ENCODE results near the gene KCNMB4.

DNA sequence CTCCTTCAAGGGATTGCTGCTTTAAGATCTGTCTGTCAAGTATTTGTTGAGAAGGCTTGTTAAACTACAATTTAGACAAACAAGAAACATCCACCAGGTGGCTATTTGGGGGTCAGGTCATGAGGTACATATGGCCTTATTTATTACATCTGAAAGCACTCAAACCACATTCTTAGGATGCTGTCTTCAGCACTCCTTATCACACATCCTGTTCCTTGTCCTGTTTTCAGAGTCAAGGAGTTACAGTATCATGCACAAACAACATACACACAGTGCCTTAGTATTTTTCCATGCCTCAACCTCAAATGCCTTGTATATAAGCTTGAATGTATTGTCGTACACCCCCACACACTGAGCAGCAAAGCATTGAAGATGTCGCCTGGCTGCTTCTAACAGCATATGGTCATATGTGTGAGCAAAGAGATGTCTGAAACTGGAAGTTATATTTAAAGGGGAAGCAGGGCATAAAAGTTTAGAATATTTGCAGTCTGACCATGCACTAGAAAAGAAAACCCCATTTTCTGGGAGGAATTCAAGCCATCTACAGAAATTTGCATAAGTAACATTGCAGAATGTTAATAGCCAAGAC is 83.8 kb downstream of the KCNMB4 start:
- no peak for TF ChIP-seq MXI1 (IDR thresholded peaks at IDR 0.05; ENCODE audit: low read depth, low read length)
- no peak for TF ChIP-seq POLR2AphosphoS5 (IDR thresholded peaks at IDR 0.05; ENCODE audit: low read depth, low read length)
- TF ChIP-seq RAD21 (IDR thresholded peaks at IDR 0.05; ENCODE audit: low read length) = no peak
- TF ChIP-seq, protein P1, sequence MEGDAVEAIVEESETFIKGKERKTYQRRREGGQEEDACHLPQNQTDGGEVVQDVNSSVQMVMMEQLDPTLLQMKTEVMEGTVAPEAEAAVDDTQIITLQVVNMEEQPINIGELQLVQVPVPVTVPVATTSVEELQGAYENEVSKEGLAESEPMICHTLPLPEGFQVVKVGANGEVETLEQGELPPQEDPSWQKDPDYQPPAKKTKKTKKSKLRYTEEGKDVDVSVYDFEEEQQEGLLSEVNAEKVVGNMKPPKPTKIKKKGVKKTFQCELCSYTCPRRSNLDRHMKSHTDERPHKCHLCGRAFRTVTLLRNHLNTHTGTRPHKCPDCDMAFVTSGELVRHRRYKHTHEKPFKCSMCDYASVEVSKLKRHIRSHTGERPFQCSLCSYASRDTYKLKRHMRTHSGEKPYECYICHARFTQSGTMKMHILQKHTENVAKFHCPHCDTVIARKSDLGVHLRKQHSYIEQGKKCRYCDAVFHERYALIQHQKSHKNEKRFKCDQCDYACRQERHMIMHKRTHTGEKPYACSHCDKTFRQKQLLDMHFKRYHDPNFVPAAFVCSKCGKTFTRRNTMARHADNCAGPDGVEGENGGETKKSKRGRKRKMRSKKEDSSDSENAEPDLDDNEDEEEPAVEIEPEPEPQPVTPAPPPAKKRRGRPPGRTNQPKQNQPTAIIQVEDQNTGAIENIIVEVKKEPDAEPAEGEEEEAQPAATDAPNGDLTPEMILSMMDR (IDR thresholded peaks at IDR 0.05) = no peak
- TF ChIP-seq RFX5 (IDR thresholded peaks at IDR 0.05; ENCODE audit: low read length) = no peak
- no peak for TF ChIP-seq JUND (IDR thresholded peaks at IDR 0.05)
- TF ChIP-seq, protein P2, sequence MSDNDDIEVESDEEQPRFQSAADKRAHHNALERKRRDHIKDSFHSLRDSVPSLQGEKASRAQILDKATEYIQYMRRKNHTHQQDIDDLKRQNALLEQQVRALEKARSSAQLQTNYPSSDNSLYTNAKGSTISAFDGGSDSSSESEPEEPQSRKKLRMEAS (IDR thresholded peaks at IDR 0.05; ENCODE audit: low read depth) = no peak
- TF ChIP-seq, protein P3, sequence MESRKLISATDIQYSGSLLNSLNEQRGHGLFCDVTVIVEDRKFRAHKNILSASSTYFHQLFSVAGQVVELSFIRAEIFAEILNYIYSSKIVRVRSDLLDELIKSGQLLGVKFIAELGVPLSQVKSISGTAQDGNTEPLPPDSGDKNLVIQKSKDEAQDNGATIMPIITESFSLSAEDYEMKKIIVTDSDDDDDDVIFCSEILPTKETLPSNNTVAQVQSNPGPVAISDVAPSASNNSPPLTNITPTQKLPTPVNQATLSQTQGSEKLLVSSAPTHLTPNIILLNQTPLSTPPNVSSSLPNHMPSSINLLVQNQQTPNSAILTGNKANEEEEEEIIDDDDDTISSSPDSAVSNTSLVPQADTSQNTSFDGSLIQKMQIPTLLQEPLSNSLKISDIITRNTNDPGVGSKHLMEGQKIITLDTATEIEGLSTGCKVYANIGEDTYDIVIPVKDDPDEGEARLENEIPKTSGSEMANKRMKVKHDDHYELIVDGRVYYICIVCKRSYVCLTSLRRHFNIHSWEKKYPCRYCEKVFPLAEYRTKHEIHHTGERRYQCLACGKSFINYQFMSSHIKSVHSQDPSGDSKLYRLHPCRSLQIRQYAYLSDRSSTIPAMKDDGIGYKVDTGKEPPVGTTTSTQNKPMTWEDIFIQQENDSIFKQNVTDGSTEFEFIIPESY (IDR thresholded peaks at IDR 0.05; ENCODE audit: borderline replicate concordance, low read depth) = no peak
- TF ChIP-seq, protein P4, sequence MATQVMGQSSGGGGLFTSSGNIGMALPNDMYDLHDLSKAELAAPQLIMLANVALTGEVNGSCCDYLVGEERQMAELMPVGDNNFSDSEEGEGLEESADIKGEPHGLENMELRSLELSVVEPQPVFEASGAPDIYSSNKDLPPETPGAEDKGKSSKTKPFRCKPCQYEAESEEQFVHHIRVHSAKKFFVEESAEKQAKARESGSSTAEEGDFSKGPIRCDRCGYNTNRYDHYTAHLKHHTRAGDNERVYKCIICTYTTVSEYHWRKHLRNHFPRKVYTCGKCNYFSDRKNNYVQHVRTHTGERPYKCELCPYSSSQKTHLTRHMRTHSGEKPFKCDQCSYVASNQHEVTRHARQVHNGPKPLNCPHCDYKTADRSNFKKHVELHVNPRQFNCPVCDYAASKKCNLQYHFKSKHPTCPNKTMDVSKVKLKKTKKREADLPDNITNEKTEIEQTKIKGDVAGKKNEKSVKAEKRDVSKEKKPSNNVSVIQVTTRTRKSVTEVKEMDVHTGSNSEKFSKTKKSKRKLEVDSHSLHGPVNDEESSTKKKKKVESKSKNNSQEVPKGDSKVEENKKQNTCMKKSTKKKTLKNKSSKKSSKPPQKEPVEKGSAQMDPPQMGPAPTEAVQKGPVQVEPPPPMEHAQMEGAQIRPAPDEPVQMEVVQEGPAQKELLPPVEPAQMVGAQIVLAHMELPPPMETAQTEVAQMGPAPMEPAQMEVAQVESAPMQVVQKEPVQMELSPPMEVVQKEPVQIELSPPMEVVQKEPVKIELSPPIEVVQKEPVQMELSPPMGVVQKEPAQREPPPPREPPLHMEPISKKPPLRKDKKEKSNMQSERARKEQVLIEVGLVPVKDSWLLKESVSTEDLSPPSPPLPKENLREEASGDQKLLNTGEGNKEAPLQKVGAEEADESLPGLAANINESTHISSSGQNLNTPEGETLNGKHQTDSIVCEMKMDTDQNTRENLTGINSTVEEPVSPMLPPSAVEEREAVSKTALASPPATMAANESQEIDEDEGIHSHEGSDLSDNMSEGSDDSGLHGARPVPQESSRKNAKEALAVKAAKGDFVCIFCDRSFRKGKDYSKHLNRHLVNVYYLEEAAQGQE (IDR thresholded peaks at IDR 0.05; ENCODE audit: low read depth, low read length) = no peak
- no peak for TF ChIP-seq NRF1 (IDR thresholded peaks at IDR 0.05; ENCODE audit: low read depth, low read length)
- TF ChIP-seq TAF1 (IDR thresholded peaks at IDR 0.05; ENCODE audit: borderline replicate concordance, low read depth, low read length) = no peak
- no peak for TF ChIP-seq EP300 (IDR thresholded peaks at IDR 0.05; ENCODE audit: borderline replicate concordance in 1 of 2, low read depth in 1 of 2, low read length in 1 of 2)
- TF ChIP-seq EZH2phosphoT487 (IDR thresholded peaks at IDR 0.05; ENCODE audit: borderline replicate concordance, low read depth) = no peak
- TF ChIP-seq FOXJ3 (CRISPR knock-in tag; IDR thresholded peaks at IDR 0.05) = no peak
